SK-N-SH (cell line): ENCODE results near the gene SRRM2. TPM values are rescaled to one million over a fixed set of nuclear protein-coding genes. Genes with fewer than 3 reads are reported as not detected.

ENCODE experiments used
- CTCF ChIA-PET: fragments of 300-600, 350-600 bp; formaldehyde crosslinking; extraction: SDS; loops from one replicate; lab custom pipeline; 2021; lab: Yijun Ruan, JAX
- POLR2A ChIA-PET: fragments of 350-600 bp; sonication (Branson Sonifier 250); formaldehyde crosslinking; extraction: SDS; loops from one replicate; lab custom pipeline; 2020; ENCODE audit warnings: antibody characterized with exemption, inconsistent platforms; lab: Yijun Ruan, JAX
- DNase-seq: peaks from one replicate; pipeline ENCODE4 v3.0.0; 2012
- H2AFZ ChIP-seq: fragments of 200-600 bp; sonication (generic); 2 replicates; pipeline ENCODE4 v1.8.1; 2016; ENCODE audit warnings: antibody characterized with exemption, mild to moderate bottlenecking, low read depth
- H3F3A ChIP-seq: fragments of 200-600 bp; sonication (generic); replicated peaks from 2 replicates; pipeline ENCODE3; 2016; ENCODE audit warnings: antibody characterized with exemption, mild to moderate bottlenecking; ENCODE audit not compliant: insufficient read depth
- H3K27ac ChIP-seq, 2 experiments: fragments of 200-500 bp in 1 of 2; fragments of 200-600 bp in 1 of 2; sonication (Bioruptor generic) in 1 of 2; sonication (generic), shearing (Covaris generic) in 1 of 2; 2 replicates each; pipeline versions ENCODE4 v1.5.1 to v1.6.1; 2014 to 2016; ENCODE audit warnings: low read depth in 2 of 2, inconsistent platforms in 1 of 2, low read length in 1 of 2, mild to moderate bottlenecking in 1 of 2, mixed read lengths in 1 of 2
- H3K27me3 ChIP-seq: fragments of 200-600 bp; sonication (generic), shearing (Covaris generic); 2 replicates; pipeline ENCODE4 v1.6.1; 2016; ENCODE audit warnings: mixed run types; ENCODE audit not compliant: insufficient read depth
- H3K36me3 ChIP-seq, 2 experiments: fragments of 200-500 bp in 1 of 2; fragments of 200-600 bp in 1 of 2; sonication (Bioruptor generic) in 1 of 2; sonication (generic) in 1 of 2; replicated peaks in 1 of 2; 2 replicates each; pipeline versions ENCODE3 to v1.5.1; 2014 to 2016; ENCODE audit warnings: low read length in 1 of 2, mild to moderate bottlenecking in 1 of 2; ENCODE audit not compliant: insufficient read depth in 2 of 2, control insufficient read depth in 1 of 2
- H3K4me1 ChIP-seq, 2 experiments: fragments of 200-500 bp in 1 of 2; fragments of 200-600 bp in 1 of 2; sonication (Bioruptor generic) in 1 of 2; sonication (generic), shearing (Covaris generic) in 1 of 2; 2 replicates each; pipeline versions ENCODE4 v1.5.1 to v1.6.1; 2014 to 2016; ENCODE audit warnings: low read depth in 1 of 2, low read length in 1 of 2, mixed run types in 1 of 2; ENCODE audit not compliant: insufficient read depth in 2 of 2, control insufficient read depth in 1 of 2
- H3K4me2 ChIP-seq: fragments of 200-600 bp; sonication (generic), shearing (Covaris generic); 2 replicates; pipeline ENCODE4 v1.6.1; 2017; ENCODE audit warnings: mixed run types
- H3K4me3 ChIP-seq, 2 experiments: fragments of 200-500 bp in 1 of 2; fragments of 200-600 bp in 1 of 2; sonication (Bioruptor generic) in 1 of 2; sonication (generic), shearing (Covaris generic) in 1 of 2; 2 replicates each; pipeline versions ENCODE4 v1.5.1 to v1.8.1; 2014 to 2016; ENCODE audit warnings: low read depth in 2 of 2, inconsistent platforms in 1 of 2, low read length in 1 of 2, mild to moderate bottlenecking in 1 of 2, mixed read lengths in 1 of 2, moderate library complexity in 1 of 2
- H3K79me2 ChIP-seq: fragments of 200-600 bp; sonication (generic); 2 replicates; pipeline ENCODE4 v1.8.1; 2017; ENCODE audit warnings: mild to moderate bottlenecking; ENCODE audit not compliant: insufficient read depth
- H3K9ac ChIP-seq: fragments of 200-600 bp; sonication (generic); 2 replicates; pipeline ENCODE4 v1.6.1; 2017; ENCODE audit warnings: mixed run types
- H3K9me2 ChIP-seq: fragments of 200-600 bp; sonication (generic); 2 replicates; pipeline ENCODE4 v1.6.1; 2017; ENCODE audit warnings: mixed run types
- H3K9me3 ChIP-seq: fragments of 200-600 bp; sonication (generic); 2 replicates; pipeline ENCODE4 v1.6.1; 2017; ENCODE audit warnings: mixed run types, mild to moderate bottlenecking, moderate library complexity
- H4K20me1 ChIP-seq: fragments of 200-600 bp; sonication (generic); 2 replicates; pipeline ENCODE4 v1.6.1; 2017; ENCODE audit warnings: mild to moderate bottlenecking, mixed run types; ENCODE audit not compliant: insufficient read depth
- CHD2 ChIP-seq: fragments of 150-350 bp; IDR thresholded peaks from 2 replicates; pipeline ENCODE4 v1.6.1; 2018; ENCODE audit warnings: low read length; ENCODE audit not compliant: partially characterized antibody
- ELF1 ChIP-seq: IDR thresholded peaks from 2 replicates; pipeline ENCODE4 v1.4.0; 2012
- EZH2phosphoT487 ChIP-seq: fragments of 200-600 bp; sonication (generic); IDR thresholded peaks from 2 replicates; pipeline ENCODE4 v1.6.1; 2017; ENCODE audit warnings: low read depth, mixed run types, mild to moderate bottlenecking, antibody characterized with exemption, moderate library complexity, borderline replicate concordance
- FOXM1 ChIP-seq: IDR thresholded peaks from 2 replicates; pipeline ENCODE4 v1.4.0; 2012; ENCODE audit warnings: low read depth, mild to moderate bottlenecking
- MXI1 ChIP-seq: IDR thresholded peaks from 2 replicates; pipeline ENCODE4 v1.6.1; 2012; ENCODE audit warnings: mild to moderate bottlenecking, low read depth, low read length, improper control_type of control experiment
- NFIC ChIP-seq: IDR thresholded peaks from 2 replicates; pipeline ENCODE4 v1.4.0; 2012; ENCODE audit warnings: borderline replicate concordance
- POLR2AphosphoS5 ChIP-seq: IDR thresholded peaks from 2 replicates; pipeline ENCODE4 v1.6.1; 2012; ENCODE audit warnings: low read depth, low read length
- RXRA ChIP-seq: IDR thresholded peaks from 2 replicates; pipeline ENCODE4 v1.4.0; 2012; ENCODE audit warnings: low read depth, mild to moderate bottlenecking, borderline replicate concordance
- SIN3A ChIP-seq: IDR thresholded peaks from 2 replicates; pipeline ENCODE4 v1.6.1; 2012; ENCODE audit warnings: low read depth, mild to moderate bottlenecking, low read length, moderate library complexity, borderline replicate concordance
- WGBS: methylation state at CpG from one replicate; pipeline ENCODE4 v1.1.6; 2017; ENCODE audit warnings: low lambda C conversion rate; 5-methylcytosine and 5-hydroxymethylcytosine counted together
- polyA plus RNA-seq, 3 experiments: library from polyadenylated mRNA; depleted of rRNA; stranded (reverse); fragments of >200 nt; gene quantifications; 2 replicates each; pipeline ENCODE4 v1.2.3, GENCODE V29; 2012
- TF ChIP-seq, protein P1 (sequence below): fragments of 150-350 bp; IDR thresholded peaks from 2 replicates; pipeline ENCODE4 v1.6.1; 2016; ENCODE audit warnings: mild to moderate bottlenecking, low read depth, low read length
- TF ChIP-seq, protein P2 (sequence below): IDR thresholded peaks from 2 replicates; pipeline ENCODE4; 2012
- TF ChIP-seq, protein P3 (sequence below): IDR thresholded peaks from 2 replicates; pipeline ENCODE4 v1.4.0; 2012; ENCODE audit warnings: low read depth
- TF ChIP-seq, protein P4 (sequence below): IDR thresholded peaks from 2 replicates; pipeline ENCODE4 v1.6.1; 2012; ENCODE audit warnings: mild to moderate bottlenecking, low read depth, low read length, moderate library complexity
- TF ChIP-seq, protein P5 (sequence below): IDR thresholded peaks from 2 replicates; pipeline ENCODE4 v1.4.0; 2012; ENCODE audit warnings: low read depth, borderline replicate concordance
- TF ChIP-seq, protein P6 (sequence below): IDR thresholded peaks from 2 replicates; pipeline ENCODE4 v1.4.0; 2012; ENCODE audit warnings: low read depth, borderline replicate concordance
- TF ChIP-seq, protein P7 (sequence below): fragments of 150-350 bp; IDR thresholded peaks from 2 replicates; pipeline ENCODE4 v1.6.1; 2017; ENCODE audit warnings: antibody characterized with exemption, low read length, low read depth, borderline replicate concordance

SRRM2 gene
- polyA plus RNA-seq, 1 of the 3 experiments (the other 2 are of a cell fraction), result 143 TPM

DNA sequence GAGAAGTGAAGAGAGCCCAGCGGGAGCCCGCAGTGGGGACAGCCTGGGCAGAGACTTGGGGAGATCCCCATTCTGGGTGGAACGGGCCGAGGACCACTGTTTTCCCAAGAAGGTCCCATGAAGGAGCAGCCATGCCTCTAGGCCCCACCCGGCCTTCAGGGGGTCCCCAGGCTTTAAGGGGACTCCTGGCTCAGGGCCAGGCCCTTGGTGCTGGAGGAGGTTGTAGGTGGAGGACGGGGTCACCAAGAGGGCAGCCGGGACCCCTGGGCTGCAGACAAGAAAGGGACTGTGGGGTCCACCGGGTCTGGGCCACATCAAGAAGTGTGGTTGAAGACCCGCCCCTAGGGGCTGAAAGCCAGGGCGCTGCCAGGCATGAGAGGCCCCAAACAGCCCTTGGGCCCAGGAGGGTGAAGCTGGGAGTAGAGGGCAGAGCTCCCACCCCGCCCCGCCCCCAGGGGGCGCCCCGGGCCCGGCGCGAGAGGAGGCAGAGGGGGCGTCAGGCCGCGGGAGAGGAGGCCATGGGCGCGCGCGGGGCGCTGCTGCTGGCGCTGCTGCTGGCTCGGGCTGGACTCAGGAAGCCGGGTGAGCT, 64.4 kb downstream of the SRRM2 start, which contains the start of gene PRSS21:
PRSS21 (plus strand) TSS at position 487 of the 589 bp plus-strand sequence; CDS start at position 519, 32 bp downstream.
- POLR2A ChIA-PET, result no interaction called here
- no peak within 1 kb of the TSS for H3K9ac ChIP-seq
- H3K9me3 ChIP-seq, result no peaks in the 10 kb centered on the region
- H2AFZ ChIP-seq, result no peak within 1 kb of the TSS
- H3F3A ChIP-seq, result no peaks in the 10 kb centered on the region
- DNase-seq, result no peak
- no peaks in the 10 kb centered on the region for H3K36me3 ChIP-seq
- TF ChIP-seq MXI1, result no peak
- TF ChIP-seq EZH2phosphoT487, result no peak
- TF ChIP-seq, protein P1, sequence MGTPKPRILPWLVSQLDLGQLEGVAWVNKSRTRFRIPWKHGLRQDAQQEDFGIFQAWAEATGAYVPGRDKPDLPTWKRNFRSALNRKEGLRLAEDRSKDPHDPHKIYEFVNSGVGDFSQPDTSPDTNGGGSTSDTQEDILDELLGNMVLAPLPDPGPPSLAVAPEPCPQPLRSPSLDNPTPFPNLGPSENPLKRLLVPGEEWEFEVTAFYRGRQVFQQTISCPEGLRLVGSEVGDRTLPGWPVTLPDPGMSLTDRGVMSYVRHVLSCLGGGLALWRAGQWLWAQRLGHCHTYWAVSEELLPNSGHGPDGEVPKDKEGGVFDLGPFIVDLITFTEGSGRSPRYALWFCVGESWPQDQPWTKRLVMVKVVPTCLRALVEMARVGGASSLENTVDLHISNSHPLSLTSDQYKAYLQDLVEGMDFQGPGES, result no peak
- TF ChIP-seq ELF1, result no peak
- TF ChIP-seq, protein P2, sequence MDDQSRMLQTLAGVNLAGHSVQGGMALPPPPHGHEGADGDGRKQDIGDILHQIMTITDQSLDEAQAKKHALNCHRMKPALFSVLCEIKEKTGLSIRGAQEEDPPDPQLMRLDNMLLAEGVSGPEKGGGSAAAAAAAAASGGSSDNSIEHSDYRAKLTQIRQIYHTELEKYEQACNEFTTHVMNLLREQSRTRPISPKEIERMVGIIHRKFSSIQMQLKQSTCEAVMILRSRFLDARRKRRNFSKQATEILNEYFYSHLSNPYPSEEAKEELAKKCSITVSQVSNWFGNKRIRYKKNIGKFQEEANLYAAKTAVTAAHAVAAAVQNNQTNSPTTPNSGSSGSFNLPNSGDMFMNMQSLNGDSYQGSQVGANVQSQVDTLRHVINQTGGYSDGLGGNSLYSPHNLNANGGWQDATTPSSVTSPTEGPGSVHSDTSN, result no peak
- TF ChIP-seq, protein P3, sequence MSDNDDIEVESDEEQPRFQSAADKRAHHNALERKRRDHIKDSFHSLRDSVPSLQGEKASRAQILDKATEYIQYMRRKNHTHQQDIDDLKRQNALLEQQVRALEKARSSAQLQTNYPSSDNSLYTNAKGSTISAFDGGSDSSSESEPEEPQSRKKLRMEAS, result no peak
- TF ChIP-seq SIN3A, result no peak
- no peak for TF ChIP-seq CHD2
- TF ChIP-seq, protein P4, sequence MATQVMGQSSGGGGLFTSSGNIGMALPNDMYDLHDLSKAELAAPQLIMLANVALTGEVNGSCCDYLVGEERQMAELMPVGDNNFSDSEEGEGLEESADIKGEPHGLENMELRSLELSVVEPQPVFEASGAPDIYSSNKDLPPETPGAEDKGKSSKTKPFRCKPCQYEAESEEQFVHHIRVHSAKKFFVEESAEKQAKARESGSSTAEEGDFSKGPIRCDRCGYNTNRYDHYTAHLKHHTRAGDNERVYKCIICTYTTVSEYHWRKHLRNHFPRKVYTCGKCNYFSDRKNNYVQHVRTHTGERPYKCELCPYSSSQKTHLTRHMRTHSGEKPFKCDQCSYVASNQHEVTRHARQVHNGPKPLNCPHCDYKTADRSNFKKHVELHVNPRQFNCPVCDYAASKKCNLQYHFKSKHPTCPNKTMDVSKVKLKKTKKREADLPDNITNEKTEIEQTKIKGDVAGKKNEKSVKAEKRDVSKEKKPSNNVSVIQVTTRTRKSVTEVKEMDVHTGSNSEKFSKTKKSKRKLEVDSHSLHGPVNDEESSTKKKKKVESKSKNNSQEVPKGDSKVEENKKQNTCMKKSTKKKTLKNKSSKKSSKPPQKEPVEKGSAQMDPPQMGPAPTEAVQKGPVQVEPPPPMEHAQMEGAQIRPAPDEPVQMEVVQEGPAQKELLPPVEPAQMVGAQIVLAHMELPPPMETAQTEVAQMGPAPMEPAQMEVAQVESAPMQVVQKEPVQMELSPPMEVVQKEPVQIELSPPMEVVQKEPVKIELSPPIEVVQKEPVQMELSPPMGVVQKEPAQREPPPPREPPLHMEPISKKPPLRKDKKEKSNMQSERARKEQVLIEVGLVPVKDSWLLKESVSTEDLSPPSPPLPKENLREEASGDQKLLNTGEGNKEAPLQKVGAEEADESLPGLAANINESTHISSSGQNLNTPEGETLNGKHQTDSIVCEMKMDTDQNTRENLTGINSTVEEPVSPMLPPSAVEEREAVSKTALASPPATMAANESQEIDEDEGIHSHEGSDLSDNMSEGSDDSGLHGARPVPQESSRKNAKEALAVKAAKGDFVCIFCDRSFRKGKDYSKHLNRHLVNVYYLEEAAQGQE, result no peak
- TF ChIP-seq FOXM1, result no peak
- TF ChIP-seq RXRA, result no peak
- TF ChIP-seq, protein P5, sequence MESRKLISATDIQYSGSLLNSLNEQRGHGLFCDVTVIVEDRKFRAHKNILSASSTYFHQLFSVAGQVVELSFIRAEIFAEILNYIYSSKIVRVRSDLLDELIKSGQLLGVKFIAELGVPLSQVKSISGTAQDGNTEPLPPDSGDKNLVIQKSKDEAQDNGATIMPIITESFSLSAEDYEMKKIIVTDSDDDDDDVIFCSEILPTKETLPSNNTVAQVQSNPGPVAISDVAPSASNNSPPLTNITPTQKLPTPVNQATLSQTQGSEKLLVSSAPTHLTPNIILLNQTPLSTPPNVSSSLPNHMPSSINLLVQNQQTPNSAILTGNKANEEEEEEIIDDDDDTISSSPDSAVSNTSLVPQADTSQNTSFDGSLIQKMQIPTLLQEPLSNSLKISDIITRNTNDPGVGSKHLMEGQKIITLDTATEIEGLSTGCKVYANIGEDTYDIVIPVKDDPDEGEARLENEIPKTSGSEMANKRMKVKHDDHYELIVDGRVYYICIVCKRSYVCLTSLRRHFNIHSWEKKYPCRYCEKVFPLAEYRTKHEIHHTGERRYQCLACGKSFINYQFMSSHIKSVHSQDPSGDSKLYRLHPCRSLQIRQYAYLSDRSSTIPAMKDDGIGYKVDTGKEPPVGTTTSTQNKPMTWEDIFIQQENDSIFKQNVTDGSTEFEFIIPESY, result no peak
- TF ChIP-seq POLR2AphosphoS5, result no peak
- TF ChIP-seq, protein P6, sequence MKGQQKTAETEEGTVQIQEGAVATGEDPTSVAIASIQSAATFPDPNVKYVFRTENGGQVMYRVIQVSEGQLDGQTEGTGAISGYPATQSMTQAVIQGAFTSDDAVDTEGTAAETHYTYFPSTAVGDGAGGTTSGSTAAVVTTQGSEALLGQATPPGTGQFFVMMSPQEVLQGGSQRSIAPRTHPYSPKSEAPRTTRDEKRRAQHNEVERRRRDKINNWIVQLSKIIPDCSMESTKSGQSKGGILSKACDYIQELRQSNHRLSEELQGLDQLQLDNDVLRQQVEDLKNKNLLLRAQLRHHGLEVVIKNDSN, result no peak
- TF ChIP-seq NFIC, result no peak
- TF ChIP-seq, protein P7, sequence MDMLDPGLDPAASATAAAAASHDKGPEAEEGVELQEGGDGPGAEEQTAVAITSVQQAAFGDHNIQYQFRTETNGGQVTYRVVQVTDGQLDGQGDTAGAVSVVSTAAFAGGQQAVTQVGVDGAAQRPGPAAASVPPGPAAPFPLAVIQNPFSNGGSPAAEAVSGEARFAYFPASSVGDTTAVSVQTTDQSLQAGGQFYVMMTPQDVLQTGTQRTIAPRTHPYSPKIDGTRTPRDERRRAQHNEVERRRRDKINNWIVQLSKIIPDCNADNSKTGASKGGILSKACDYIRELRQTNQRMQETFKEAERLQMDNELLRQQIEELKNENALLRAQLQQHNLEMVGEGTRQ, result no peak
- H3K27ac ChIP-seq, result no peak within 1 kb of the TSS
- H3K9me2 ChIP-seq, result no peaks in the 10 kb centered on the region
- H4K20me1 ChIP-seq, result no peaks in the 10 kb centered on the region
- H3K4me1 ChIP-seq, result peaks cover 0 to 20% of the 10 kb centered on the region in 2 experiments; a peak in 1 of 4 replicates
- H3K4me3 ChIP-seq, result no peak within 1 kb of the TSS
- no peaks in the 10 kb centered on the region for H3K79me2 ChIP-seq
- CTCF ChIA-PET, result interaction anchor here (1.0 kb wide), 1 partner anchor 23 kb away, joined by 3 read pairs; no protein-coding TSS in a partner anchor
- no peaks in the 10 kb centered on the region; the same call in 1 of the 2 replicates for H3K27me3 ChIP-seq
- H3K4me2 ChIP-seq, result no peak within 1 kb of the TSS
- WGBS, result 71% methylated on average over 27 of the region's 28 CpGs
